HCT116 (cell line): Measurements from ENCODE around the gene LINGO3.

Experiments used
- CEBPB ChIP-seq: IDR thresholded peaks from 2 replicates; pipeline ENCODE4 v1.6.1; 2012; ENCODE audit warnings: low read depth
- EZH2 ChIP-seq: fragments of 200-600 bp; sonication (generic); IDR thresholded peaks from 2 replicates; pipeline ENCODE4 v1.6.1; 2017; ENCODE audit warnings: antibody characterized with exemption, mixed run types
- EZH2phosphoT487 ChIP-seq: fragments of 200-600 bp; IDR thresholded peaks from 2 replicates; pipeline ENCODE4 v1.6.1; 2018; ENCODE audit warnings: antibody characterized with exemption, borderline replicate concordance
- JUND ChIP-seq: IDR thresholded peaks from 2 replicates; pipeline ENCODE4 v1.6.1; 2012
- POLR2A ChIP-seq: IDR thresholded peaks from 2 replicates; pipeline ENCODE4 v1.7.0; 2011; ENCODE audit warnings: borderline replicate concordance; ENCODE audit not compliant: insufficient read depth, insufficient read length; ENCODE audit errors: extremely low read depth
- POLR2AphosphoS5 ChIP-seq: IDR thresholded peaks from 2 replicates; pipeline ENCODE4 v1.6.1; 2011; ENCODE audit warnings: mild to moderate bottlenecking, low read depth, low read length, moderate library complexity
- SIN3A ChIP-seq: IDR thresholded peaks from 2 replicates; pipeline ENCODE4 v1.6.1; 2012; ENCODE audit warnings: low read depth
- TCF7L2 ChIP-seq: IDR thresholded peaks from 2 replicates; pipeline ENCODE4 v1.7.0; 2011; ENCODE audit warnings: borderline replicate concordance, inconsistent platforms; ENCODE audit not compliant: insufficient read depth, insufficient read length; ENCODE audit errors: extremely low read depth
- ZNF274 ChIP-seq: fragments of 200-500 bp; sonication (Bioruptor generic); IDR thresholded peaks from 2 replicates; pipeline ENCODE4 v1.6.1; 2014; ENCODE audit warnings: mild to moderate bottlenecking, low read depth, low read length, inconsistent platforms
- TF ChIP-seq, protein P1 (sequence below): IDR thresholded peaks from 2 replicates; pipeline ENCODE4 v1.6.1; 2012; ENCODE audit warnings: low read depth
- TF ChIP-seq, protein P2 (sequence below), 3 experiments: fragments of 200-600 bp in 1 of 3; sonication (generic) in 1 of 3; IDR thresholded peaks in 2 of 3; conservative IDR thresholded peaks in 1 of 3; 2 replicates each; pipeline ENCODE4 v1.5.1; 2012 to 2017; ENCODE audit warnings: low read depth in 2 of 3, low read length in 2 of 3, antibody characterized with exemption in 1 of 3, borderline replicate concordance in 1 of 3, control low read depth in 1 of 3, mild to moderate bottlenecking in 1 of 3, mixed read lengths in 1 of 3, mixed run types in 1 of 3, moderate library complexity in 1 of 3; ENCODE audit not compliant: insufficient read depth in 1 of 3
- TF ChIP-seq, protein P3 (sequence below): IDR thresholded peaks from 2 replicates; pipeline ENCODE4 v1.6.1; 2012

DNA sequence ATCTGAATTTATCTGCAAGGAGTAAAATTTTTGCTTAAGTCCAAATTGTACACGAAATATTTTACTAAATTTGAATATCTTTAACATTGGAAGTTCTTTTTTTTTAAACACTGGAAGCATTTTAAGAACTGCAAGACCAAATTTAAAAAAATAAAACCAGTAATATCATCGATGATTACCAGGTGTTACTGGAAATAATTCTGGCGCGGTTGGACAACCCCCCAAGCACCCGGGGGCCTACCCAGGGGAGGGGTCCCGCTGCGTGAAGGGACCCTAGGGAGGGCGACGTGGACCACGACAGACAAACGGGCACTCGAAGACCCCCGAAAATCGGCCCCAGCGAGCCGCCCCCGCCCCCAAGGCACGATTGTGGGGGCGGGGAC lies 39.1 kb downstream of the LINGO3 start:
- TF ChIP-seq POLR2A (no peak), EZH2 (no peak), ZNF274 (no peak), JUND (no peak), POLR2AphosphoS5 (no peak), TCF7L2 (no peak), SIN3A (no peak), EZH2phosphoT487 (no peak), CEBPB (no peak)
- TF ChIP-seq, protein P1, sequence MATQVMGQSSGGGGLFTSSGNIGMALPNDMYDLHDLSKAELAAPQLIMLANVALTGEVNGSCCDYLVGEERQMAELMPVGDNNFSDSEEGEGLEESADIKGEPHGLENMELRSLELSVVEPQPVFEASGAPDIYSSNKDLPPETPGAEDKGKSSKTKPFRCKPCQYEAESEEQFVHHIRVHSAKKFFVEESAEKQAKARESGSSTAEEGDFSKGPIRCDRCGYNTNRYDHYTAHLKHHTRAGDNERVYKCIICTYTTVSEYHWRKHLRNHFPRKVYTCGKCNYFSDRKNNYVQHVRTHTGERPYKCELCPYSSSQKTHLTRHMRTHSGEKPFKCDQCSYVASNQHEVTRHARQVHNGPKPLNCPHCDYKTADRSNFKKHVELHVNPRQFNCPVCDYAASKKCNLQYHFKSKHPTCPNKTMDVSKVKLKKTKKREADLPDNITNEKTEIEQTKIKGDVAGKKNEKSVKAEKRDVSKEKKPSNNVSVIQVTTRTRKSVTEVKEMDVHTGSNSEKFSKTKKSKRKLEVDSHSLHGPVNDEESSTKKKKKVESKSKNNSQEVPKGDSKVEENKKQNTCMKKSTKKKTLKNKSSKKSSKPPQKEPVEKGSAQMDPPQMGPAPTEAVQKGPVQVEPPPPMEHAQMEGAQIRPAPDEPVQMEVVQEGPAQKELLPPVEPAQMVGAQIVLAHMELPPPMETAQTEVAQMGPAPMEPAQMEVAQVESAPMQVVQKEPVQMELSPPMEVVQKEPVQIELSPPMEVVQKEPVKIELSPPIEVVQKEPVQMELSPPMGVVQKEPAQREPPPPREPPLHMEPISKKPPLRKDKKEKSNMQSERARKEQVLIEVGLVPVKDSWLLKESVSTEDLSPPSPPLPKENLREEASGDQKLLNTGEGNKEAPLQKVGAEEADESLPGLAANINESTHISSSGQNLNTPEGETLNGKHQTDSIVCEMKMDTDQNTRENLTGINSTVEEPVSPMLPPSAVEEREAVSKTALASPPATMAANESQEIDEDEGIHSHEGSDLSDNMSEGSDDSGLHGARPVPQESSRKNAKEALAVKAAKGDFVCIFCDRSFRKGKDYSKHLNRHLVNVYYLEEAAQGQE, result no peak
- TF ChIP-seq, protein P2, sequence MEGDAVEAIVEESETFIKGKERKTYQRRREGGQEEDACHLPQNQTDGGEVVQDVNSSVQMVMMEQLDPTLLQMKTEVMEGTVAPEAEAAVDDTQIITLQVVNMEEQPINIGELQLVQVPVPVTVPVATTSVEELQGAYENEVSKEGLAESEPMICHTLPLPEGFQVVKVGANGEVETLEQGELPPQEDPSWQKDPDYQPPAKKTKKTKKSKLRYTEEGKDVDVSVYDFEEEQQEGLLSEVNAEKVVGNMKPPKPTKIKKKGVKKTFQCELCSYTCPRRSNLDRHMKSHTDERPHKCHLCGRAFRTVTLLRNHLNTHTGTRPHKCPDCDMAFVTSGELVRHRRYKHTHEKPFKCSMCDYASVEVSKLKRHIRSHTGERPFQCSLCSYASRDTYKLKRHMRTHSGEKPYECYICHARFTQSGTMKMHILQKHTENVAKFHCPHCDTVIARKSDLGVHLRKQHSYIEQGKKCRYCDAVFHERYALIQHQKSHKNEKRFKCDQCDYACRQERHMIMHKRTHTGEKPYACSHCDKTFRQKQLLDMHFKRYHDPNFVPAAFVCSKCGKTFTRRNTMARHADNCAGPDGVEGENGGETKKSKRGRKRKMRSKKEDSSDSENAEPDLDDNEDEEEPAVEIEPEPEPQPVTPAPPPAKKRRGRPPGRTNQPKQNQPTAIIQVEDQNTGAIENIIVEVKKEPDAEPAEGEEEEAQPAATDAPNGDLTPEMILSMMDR (IDR thresholded peaks at IDR 0.05 in 2 of 3, conservative IDR thresholded peaks at IDR 0.05 in 1 of 3; ENCODE audit: borderline replicate concordance in 1 of 3, insufficient read depth in 1 of 3, low read depth in 2 of 3, low read length in 2 of 3), result no peak
- TF ChIP-seq, protein P3, sequence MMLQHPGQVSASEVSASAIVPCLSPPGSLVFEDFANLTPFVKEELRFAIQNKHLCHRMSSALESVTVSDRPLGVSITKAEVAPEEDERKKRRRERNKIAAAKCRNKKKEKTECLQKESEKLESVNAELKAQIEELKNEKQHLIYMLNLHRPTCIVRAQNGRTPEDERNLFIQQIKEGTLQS, result no peak
